ENCODE measurements around the gene CERS6.

The CERS6 gene

GRCh38 chr2:168712053-168712452, 256.0 kb downstream of the CERS6 start:
- no peak for DNase-seq

GRCh38 chr2:168713325-168713724, 257.3 kb downstream of the CERS6 start:
- no peak for DNase-seq

- DNase-seq, result no peak
These were observed 259.8 kb downstream of the CERS6 start for GRCh38 chr2:168715849-168716248.

- no peak for DNase-seq
These were observed 260.8 kb downstream of the CERS6 start for GRCh38 chr2:168716839-168717238.

GRCh38 chr2:168717790-168718502, 261.9 kb downstream of the CERS6 start:
- DNase-seq, result no peak

GRCh38 chr2:168718622-168719021, 262.6 kb downstream of the CERS6 start:
- no peak for DNase-seq

GRCh38 chr2:168719446-168719845, 263.4 kb downstream of the CERS6 start:
- no peak for DNase-seq

- DNase-seq, result no peak
These were observed 266.5 kb downstream of the CERS6 start for GRCh38 chr2:168722592-168722991.

- DNase-seq, result no peak
These were observed 267.3 kb downstream of the CERS6 start for GRCh38 chr2:168723275-168723899.

GRCh38 chr2:168726375-168726774, 270.3 kb downstream of the CERS6 start:
- DNase-seq, result no peak

- no peak for DNase-seq
These were observed 271.9 kb downstream of the CERS6 start for GRCh38 chr2:168727904-168728470.

GRCh38 chr2:168729455-168729854, 273.4 kb downstream of the CERS6 start:
- DNase-seq, result no peak

- no peak for DNase-seq
These were observed 274.3 kb downstream of the CERS6 start for GRCh38 chr2:168730344-168730743.

- no peak for DNase-seq
These were observed 274.9 kb downstream of the CERS6 start for GRCh38 chr2:168731002-168731401.

- DNase-seq, result no peak
These were observed 275.5 kb downstream of the CERS6 start for GRCh38 chr2:168731616-168732015.

- DNase-seq, result no peak
These were observed 276.0 kb downstream of the CERS6 start for GRCh38 chr2:168732100-168732499.

- no peak for DNase-seq
These were observed 276.4 kb downstream of the CERS6 start for GRCh38 chr2:168732506-168732905.

GRCh38 chr2:168734199-168734760, 278.2 kb downstream of the CERS6 start:
- no peak for DNase-seq

- no peak for DNase-seq
These were observed 280.8 kb downstream of the CERS6 start for GRCh38 chr2:168736649-168737445.

GRCh38 chr2:168738062-168738461, 282.0 kb downstream of the CERS6 start:
- no peak for DNase-seq

GRCh38 chr2:168740360-168740759, 284.3 kb downstream of the CERS6 start:
- no peak for DNase-seq

- no peak for DNase-seq
These were observed 284.7 kb downstream of the CERS6 start for GRCh38 chr2:168740788-168741187.

GRCh38 chr2:168742258-168742932, 286.3 kb downstream of the CERS6 start:
- no peak for DNase-seq
